Ascending aorta (tissue), 2 donors: ENCODE data around the gene CARS1. TPM values are rescaled to one million over a fixed set of nuclear protein-coding genes. Genes with fewer than 3 reads are reported as not detected.

Experiments
- DNase-seq, 2 donors: peaks; one replicate each; pipeline ENCODE4 v3.0.0-alpha.2; 2019; ENCODE audit warnings: low spot score in 2 of 2
- H3K27ac ChIP-seq, 2 donors: fragments of 200-600 bp; sonication (generic); one replicate each; pipeline ENCODE4 v1.5.1; 2016 to 2017; ENCODE audit warnings: mild to moderate bottlenecking in 1 of 2
- H3K27me3 ChIP-seq: fragments of 200-600 bp; sonication (generic); one replicate; pipeline ENCODE4 v1.5.1; 2017
- H3K36me3 ChIP-seq, 2 donors: fragments of 200-600 bp; sonication (generic); one replicate each; pipeline ENCODE4 v1.5.1; 2016
- H3K4me1 ChIP-seq, 2 donors: fragments of 200-600 bp; sonication (generic); one replicate each; pipeline ENCODE4 v1.5.1; 2016 to 2017; ENCODE audit warnings: mild to moderate bottlenecking in 1 of 2
- H3K4me3 ChIP-seq, 2 donors: fragments of 200-600 bp; sonication (generic); one replicate each; pipeline ENCODE4 v1.5.1; 2016 to 2017; ENCODE audit warnings: mild to moderate bottlenecking in 1 of 2
- H3K9me3 ChIP-seq, 2 donors: fragments of 200-600 bp; sonication (generic); one replicate each; pipeline ENCODE4 v1.5.1; 2016
- CTCF ChIP-seq, 3 experiments: fragments of 200-600 bp in 2 of 3; fragments of 450-650 bp in 1 of 3; sonication (generic) in 2 of 3; IDR thresholded peaks; one replicate each; pipeline ENCODE4 v1.5.1; 2016 to 2019; ENCODE audit warnings: antibody characterized with exemption in 3 of 3, mild to moderate bottlenecking in 1 of 3, moderate library complexity in 1 of 3
- intact Hi-C: fragments of 100-400 bp; cut with DNase I; formaldehyde crosslinking; loops from one replicate; pipeline ENCODE4 v1.15.1; 2023
- total RNA-seq: library from RNA; depleted of rRNA; stranded (reverse); fragments of >200 nt; gene quantifications from one replicate; pipeline ENCODE4 v1.1.0, GENCODE V29; 2016

Gene CARS1
- total RNA-seq, 1 donor from 2014 or later, result 51.4 TPM

GRCh38 chr11:3095712-3096361, 38.6 kb upstream of the CARS1 start:
- Histone ChIP-seq H3K9me3 (no peaks in the 10 kb centered on the region), H3K4me1 (peaks cover 0 to 3% of the 10 kb centered on the region in 2 donors), H3K27me3 (no peaks in the 10 kb centered on the region), H3K27ac (peak overlapping the region in 1 of 2 donors; percentile 45), H3K36me3 (peaks cover 35 to 53% of the 10 kb centered on the region in 2 donors), H3K4me3 (no peak overlapping the region)
- intact Hi-C loops, result no loop called here
- no peak for TF ChIP-seq CTCF (IDR thresholded peaks at IDR 0.05)
- DNase-seq, result peak in 1 of 2 donors; percentile 7

GRCh38 chr11:3094223-3094824, 37.1 kb upstream of the CARS1 start:
- DNase-seq, result no peak
- Histone ChIP-seq H3K27me3 (no peaks in the 10 kb centered on the region), H3K4me3 (no peak overlapping the region), H3K27ac (no peak overlapping the region), H3K9me3 (no peaks in the 10 kb centered on the region), H3K36me3 (peaks cover 35 to 57% of the 10 kb centered on the region in 2 donors), H3K4me1 (peaks cover 0 to 3% of the 10 kb centered on the region in 2 donors)
- TF ChIP-seq CTCF (IDR thresholded peaks at IDR 0.05), result no peak
- intact Hi-C loops, result loop anchor here (5.0 kb wide), 1 partner anchor 37 kb away; the partner anchor contains the start of gene CARS1

- no peaks in the 10 kb centered on the region for H3K9me3 ChIP-seq
- H3K4me3 ChIP-seq, result no peak overlapping the region
- no peak overlapping the region for H3K27ac ChIP-seq
- intact Hi-C loops, result loop anchor here (5.0 kb wide), 1 partner anchor 36 kb away; the partner anchor contains the start of gene CARS1
- DNase-seq, result no peak
- H3K36me3 ChIP-seq, result peaks cover 33 to 58% of the 10 kb centered on the region in 2 donors
- H3K4me1 ChIP-seq, result peaks cover 0 to 3% of the 10 kb centered on the region in 2 donors
- no peaks in the 10 kb centered on the region for H3K27me3 ChIP-seq
- no peak for TF ChIP-seq CTCF (IDR thresholded peaks at IDR 0.05)
Measured at GRCh38 chr11:3093281-3094191, 36.3 kb upstream of the CARS1 start.

GRCh38 chr11:3092603-3093141, 35.4 kb upstream of the CARS1 start:
- Histone ChIP-seq H3K27me3 (no peaks in the 10 kb centered on the region), H3K4me3 (no peak overlapping the region), H3K27ac (no peak overlapping the region), H3K36me3 (peaks cover 41 to 55% of the 10 kb centered on the region in 2 donors), H3K9me3 (no peaks in the 10 kb centered on the region), H3K4me1 (peaks cover 0 to 3% of the 10 kb centered on the region in 2 donors)
- intact Hi-C loops, result loop anchor here (1.0 to 5.0 kb wide), 2 partner anchors 35 to 55 kb away; partner anchors contain the start of gene CARS1
- no peak for TF ChIP-seq CTCF (IDR thresholded peaks at IDR 0.05)
- no peak for DNase-seq
